AG09309 (cell line): Measurements from ENCODE around the gene TRAF3IP3.

Experiments
- DNase-seq: peaks from one replicate; pipeline ENCODE4 v3.0.0-alpha.2; 2010; ENCODE audit warnings: low read depth
- H3K4me3 ChIP-seq: 2 replicates; pipeline ENCODE4 v1.5.1; 2011; ENCODE audit warnings: mild to moderate bottlenecking, low read depth, low read length, moderate library complexity; ENCODE audit not compliant: control insufficient read depth
- TF ChIP-seq, protein P1 (sequence below): IDR thresholded peaks from 2 replicates; pipeline ENCODE4 v1.5.1; 2011; ENCODE audit warnings: mild to moderate bottlenecking, low read depth, low read length, inconsistent platforms; ENCODE audit not compliant: insufficient read depth, control insufficient read depth; ENCODE audit errors: missing control alignments

TRAF3IP3 gene

DNA sequence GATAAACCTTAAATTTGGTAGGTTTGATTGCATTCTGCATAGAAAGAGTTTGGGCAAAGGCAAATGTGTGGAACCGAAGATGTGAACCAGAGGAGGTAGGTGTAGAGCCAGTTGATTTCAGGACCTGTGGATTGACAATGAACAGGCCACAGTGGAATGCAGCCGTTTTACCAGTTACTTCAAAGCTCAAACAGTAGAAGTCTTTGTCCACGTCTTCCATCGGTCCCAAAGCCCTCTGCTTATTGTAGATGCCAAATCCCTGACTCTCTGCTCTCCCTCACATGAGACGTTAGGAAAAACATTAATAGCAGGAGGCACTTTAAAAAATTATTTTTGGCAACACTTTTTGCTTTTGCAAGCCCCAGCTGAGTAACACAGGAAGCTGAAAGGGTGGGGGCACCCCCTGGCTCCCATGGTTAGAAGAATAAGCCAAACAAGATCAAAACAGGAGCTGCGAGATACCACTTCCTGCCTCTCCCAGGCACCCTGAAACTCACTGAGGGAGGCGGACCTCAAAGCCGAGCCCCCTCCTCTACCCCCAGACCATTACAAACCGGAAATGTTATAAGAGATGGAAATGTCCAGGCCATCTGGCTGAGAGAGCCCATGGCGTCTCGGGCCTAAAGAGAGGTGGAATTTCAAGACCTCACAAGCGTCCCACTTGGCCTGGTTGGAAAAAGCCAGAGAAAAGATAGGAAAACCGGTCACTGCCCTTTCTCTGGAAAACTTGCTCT is 13.5 kb downstream of the TRAF3IP3 start:
- peak; percentile 72 for DNase-seq

DNA sequence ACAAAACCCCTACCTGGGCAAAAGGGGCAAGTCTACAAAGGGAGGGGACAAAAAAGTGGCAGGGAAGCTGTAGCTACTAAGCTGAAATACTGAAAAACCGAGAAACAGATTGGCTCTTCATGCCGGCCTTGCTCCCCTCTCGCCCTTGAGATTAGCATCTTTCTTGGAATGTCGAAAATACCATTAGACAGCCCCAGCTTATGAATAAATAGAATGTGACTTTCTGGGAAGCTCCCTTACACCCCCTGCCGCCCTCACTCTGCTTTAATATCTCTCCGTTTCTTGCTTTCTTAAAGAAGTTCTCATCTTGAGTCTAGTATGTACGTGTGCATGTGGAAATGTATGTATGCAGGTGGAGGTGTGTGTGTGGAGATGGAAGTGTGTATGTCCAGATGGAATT is 14.1 kb downstream of the TRAF3IP3 start:
- DNase-seq, result no peak
- TF ChIP-seq, protein P1, sequence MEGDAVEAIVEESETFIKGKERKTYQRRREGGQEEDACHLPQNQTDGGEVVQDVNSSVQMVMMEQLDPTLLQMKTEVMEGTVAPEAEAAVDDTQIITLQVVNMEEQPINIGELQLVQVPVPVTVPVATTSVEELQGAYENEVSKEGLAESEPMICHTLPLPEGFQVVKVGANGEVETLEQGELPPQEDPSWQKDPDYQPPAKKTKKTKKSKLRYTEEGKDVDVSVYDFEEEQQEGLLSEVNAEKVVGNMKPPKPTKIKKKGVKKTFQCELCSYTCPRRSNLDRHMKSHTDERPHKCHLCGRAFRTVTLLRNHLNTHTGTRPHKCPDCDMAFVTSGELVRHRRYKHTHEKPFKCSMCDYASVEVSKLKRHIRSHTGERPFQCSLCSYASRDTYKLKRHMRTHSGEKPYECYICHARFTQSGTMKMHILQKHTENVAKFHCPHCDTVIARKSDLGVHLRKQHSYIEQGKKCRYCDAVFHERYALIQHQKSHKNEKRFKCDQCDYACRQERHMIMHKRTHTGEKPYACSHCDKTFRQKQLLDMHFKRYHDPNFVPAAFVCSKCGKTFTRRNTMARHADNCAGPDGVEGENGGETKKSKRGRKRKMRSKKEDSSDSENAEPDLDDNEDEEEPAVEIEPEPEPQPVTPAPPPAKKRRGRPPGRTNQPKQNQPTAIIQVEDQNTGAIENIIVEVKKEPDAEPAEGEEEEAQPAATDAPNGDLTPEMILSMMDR, result no peak
- no peak overlapping the region for H3K4me3 ChIP-seq

More for the DNA sequence above, 13.5 kb downstream of the TRAF3IP3 start:
- TF ChIP-seq, protein P1, result no peak
- H3K4me3 ChIP-seq, result no peak overlapping the region

DNA sequence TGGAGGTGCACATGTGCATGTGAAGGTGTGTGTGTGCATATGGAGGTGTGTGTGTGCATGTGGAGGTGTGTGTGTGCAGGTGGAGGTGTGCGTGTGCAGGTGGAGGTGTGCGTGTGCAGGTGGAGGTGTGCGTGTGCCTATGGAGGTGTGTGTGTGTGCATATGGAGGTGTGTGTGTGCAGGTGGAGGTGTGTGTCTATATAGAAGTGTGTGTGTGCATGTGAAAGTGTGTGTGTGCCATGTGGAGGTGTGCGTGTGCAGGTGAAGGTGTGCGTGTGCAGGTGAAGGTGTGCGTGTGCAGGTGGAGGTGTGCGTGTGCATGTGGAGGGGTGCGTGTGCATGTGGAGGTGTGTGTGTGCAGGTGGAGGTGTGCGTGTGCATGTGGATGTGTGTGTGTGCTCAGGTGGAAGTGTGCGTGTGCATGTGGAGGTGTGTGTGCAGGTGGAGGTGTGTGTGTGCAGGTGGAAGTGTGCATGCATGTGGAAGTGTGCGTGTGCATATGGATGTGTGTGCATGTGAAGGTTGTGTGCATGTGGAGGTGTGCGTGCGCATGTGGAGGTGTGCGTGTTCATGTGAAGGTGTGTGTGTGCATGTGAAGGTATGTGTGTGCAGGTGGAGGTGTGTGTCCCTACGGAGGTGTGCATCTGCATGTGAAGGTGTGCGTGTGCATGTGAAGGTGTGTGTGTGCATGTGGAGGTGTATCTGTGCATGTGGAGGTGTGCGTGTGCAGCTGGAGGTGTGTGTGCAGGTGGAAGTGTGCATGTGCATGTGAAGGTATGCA is 15.0 kb downstream of the TRAF3IP3 start:
- TF ChIP-seq, protein P1, result no peak
- H3K4me3 ChIP-seq, result no peak overlapping the region
- no peak for DNase-seq

DNA sequence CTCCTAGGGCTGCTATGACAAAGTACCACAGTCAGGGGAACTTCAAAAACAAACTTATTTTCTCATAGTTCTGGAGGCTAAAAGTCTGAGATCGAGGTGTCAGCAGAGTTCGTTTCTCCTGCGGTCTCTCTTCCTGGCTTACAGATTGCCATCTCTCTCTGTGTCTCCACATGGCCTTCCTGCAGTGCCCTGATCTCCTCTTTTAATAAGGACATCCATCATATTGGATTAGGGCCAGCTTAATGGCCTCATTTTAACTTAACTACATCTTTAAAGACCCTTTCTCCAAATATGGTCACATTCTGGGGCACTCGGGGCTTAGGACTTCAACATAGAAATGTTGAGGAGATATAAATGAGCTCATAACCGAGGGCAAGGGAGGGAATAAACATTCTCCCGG is 16.3 kb downstream of the TRAF3IP3 start:
- TF ChIP-seq, protein P1, result no peak

DNA sequence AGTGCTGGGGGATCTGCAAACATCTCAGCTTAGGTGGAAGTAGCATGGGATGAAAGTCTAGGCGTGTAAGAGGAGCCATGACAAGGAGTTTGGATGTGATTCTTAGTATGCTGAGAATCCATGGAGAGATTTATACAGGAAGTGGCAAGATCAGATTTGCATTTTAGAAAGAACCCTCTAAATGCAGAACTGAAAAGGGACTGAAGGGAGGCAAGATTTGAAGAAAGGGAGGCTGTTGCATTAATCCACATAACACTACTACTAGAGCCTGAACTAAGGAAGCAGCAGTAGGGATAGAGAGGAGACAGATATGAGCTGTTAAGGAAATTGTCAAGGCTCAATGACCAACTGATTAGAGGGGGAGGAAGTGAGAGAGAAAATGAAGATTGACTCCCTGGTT is 18.7 kb downstream of the TRAF3IP3 start:
- DNase-seq, result no peak
- no peak overlapping the region for H3K4me3 ChIP-seq
- TF ChIP-seq, protein P1, result no peak

More for the DNA sequence above, 16.3 kb downstream of the TRAF3IP3 start:
- DNase-seq, result no peak
- H3K4me3 ChIP-seq, result no peak overlapping the region

DNA sequence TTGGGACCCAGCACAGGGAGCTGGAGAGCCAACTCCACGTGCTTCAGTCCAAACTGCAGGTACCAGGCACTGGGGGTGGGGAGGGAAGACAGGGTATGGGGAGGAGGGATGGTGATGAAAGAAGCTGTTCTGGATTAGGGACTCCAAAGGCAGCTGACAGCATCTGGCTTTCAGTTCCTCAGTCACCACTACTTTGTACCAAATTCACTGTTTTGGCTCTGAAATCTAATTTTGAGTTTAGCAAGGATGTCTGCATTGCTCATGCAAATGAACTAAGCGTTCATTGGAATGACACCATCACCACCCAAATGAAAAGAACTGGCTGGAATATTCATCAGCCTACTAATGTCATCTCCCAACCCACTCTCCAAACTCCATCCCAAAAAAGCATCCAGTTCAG is 19.8 kb downstream of the TRAF3IP3 start:
- DNase-seq, result no peak
- no peak overlapping the region for H3K4me3 ChIP-seq
- TF ChIP-seq, protein P1, result no peak
